Endothelial cell of umbilical vein (primary cell): ENCODE results near the gene MTERF4. TPM values are rescaled to one million over a fixed set of nuclear protein-coding genes. Genes with fewer than 3 reads are reported as not detected.

ENCODE experiments used
- BruUV-seq: library from RNA; stranded (reverse); fragments of 400-500 nt; replicated peaks from 2 replicates; lab custom pipeline; 2021; lab: Mats Ljungman, UMichigan
- CTCF ChIA-PET: fragments of 300-600, 350-600 bp; sonication (Branson Sonifier 250); formaldehyde crosslinking; loops from one replicate; lab custom pipeline; 2021; ENCODE audit warnings: antibody characterized with exemption, inconsistent platforms; lab: Charles Lee
- POLR2A ChIA-PET: fragments of 300-600, 350-600 bp; sonication (Branson Sonifier 250); formaldehyde crosslinking; loops from one replicate; lab custom pipeline; 2021; ENCODE audit warnings: antibody characterized with exemption, inconsistent platforms; lab: Charles Lee
- DNase-seq: peaks from one replicate; pipeline ENCODE4 v3.0.0-alpha.2; 2011; ENCODE audit warnings: low read depth, low spot score
- FAIRE-seq: peaks from 2 replicates; lab custom pipeline; 2011; peaks lifted over from hg19 to GRCh38; lab: Jason Lieb, UNC
- H2AFZ ChIP-seq: 2 replicates; pipeline ENCODE4 v1.6.0; 2012; ENCODE audit warnings: low read depth, low read length, control low read depth, inconsistent platforms
- H3K27ac ChIP-seq: 2 replicates; pipeline ENCODE4 v1.5.1; 2011; ENCODE audit warnings: low read depth, mild to moderate bottlenecking, control low read depth, low read length, moderate library complexity; ENCODE audit not compliant: insufficient read depth
- H3K27me3 ChIP-seq, 2 experiments: 2 replicates each; pipeline versions ENCODE4 v1.6.0 to v1.6.1; 2011; ENCODE audit warnings: low read length in 2 of 2, mixed read lengths in 1 of 2; ENCODE audit not compliant: control insufficient read depth in 2 of 2, insufficient read depth in 2 of 2
- H3K36me3 ChIP-seq, 2 experiments: 2 replicates in 1 of 2; 3 replicates in 1 of 2; pipeline ENCODE4 v1.5.1; 2011; ENCODE audit warnings: low read length in 2 of 2, mild to moderate bottlenecking in 1 of 2, moderate library complexity in 1 of 2; ENCODE audit not compliant: control insufficient read depth in 2 of 2, insufficient read depth in 2 of 2; ENCODE audit errors: extremely low read depth in 1 of 2
- H3K4me1 ChIP-seq: 3 replicates; pipeline ENCODE4 v1.5.1; 2011; ENCODE audit warnings: mild to moderate bottlenecking, low read length; ENCODE audit not compliant: control insufficient read depth, insufficient read depth; ENCODE audit errors: extremely low read depth
- H3K4me2 ChIP-seq: 2 replicates; pipeline ENCODE4 v1.6.1; 2011; ENCODE audit warnings: low read length, control low read depth, mixed read lengths; ENCODE audit not compliant: insufficient read depth
- H3K4me3 ChIP-seq, 3 experiments: fragments of 200-600 bp in 1 of 3; sonication (generic), shearing (Covaris generic) in 1 of 3; replicated peaks in 1 of 3; 2 replicates each; pipeline ENCODE4 v1.5.1; 2011 to 2016; ENCODE audit warnings: control low read depth in 3 of 3, low read length in 3 of 3, mild to moderate bottlenecking in 2 of 3, inconsistent platforms in 1 of 3, low read depth in 1 of 3, moderate library complexity in 1 of 3; ENCODE audit not compliant: insufficient read depth in 1 of 3
- H3K79me2 ChIP-seq: 2 replicates; pipeline ENCODE4 v1.6.0; 2012; ENCODE audit warnings: low read length, inconsistent platforms; ENCODE audit not compliant: control insufficient read depth, insufficient read depth
- H3K9ac ChIP-seq: replicated peaks from 2 replicates; pipeline ENCODE3; 2011; ENCODE audit warnings: low read length, control low read depth; ENCODE audit not compliant: insufficient read depth; ENCODE audit errors: extremely low read depth
- H3K9me1 ChIP-seq: replicated peaks from 3 replicates; pipeline ENCODE4 v1.6.0; 2011; ENCODE audit warnings: mild to moderate bottlenecking, low read length; ENCODE audit not compliant: control insufficient read depth, insufficient read depth; ENCODE audit errors: extremely low read depth
- H3K9me3 ChIP-seq: replicated peaks from 2 replicates; pipeline ENCODE4 v1.5.1; 2012; ENCODE audit warnings: low read length, inconsistent platforms; ENCODE audit not compliant: control insufficient read depth, insufficient read depth
- H4K20me1 ChIP-seq: replicated peaks from 2 replicates; pipeline ENCODE3; 2011; ENCODE audit warnings: mild to moderate bottlenecking, low read length; ENCODE audit not compliant: control insufficient read depth, insufficient read depth; ENCODE audit errors: extremely low read depth
- CTCF ChIP-seq, 2 donors: IDR thresholded peaks; 1 replicate in 1 of 2; 2 replicates in 1 of 2; pipeline ENCODE4 v1.5.1; 2011; ENCODE audit warnings: low read length in 2 of 2, mild to moderate bottlenecking in 2 of 2, moderate library complexity in 2 of 2, control low read depth in 1 of 2, inconsistent platforms in 1 of 2, low read depth in 1 of 2; ENCODE audit not compliant: insufficient read depth in 1 of 2; ENCODE audit errors: extremely low read depth in 1 of 2
- EZH2 ChIP-seq: IDR thresholded peaks from 2 replicates; pipeline ENCODE4 v1.6.1; 2012; ENCODE audit warnings: borderline replicate concordance, low read depth, mild to moderate bottlenecking, moderate library complexity, low read length, inconsistent platforms; ENCODE audit not compliant: severe bottlenecking
- FOS ChIP-seq: IDR thresholded peaks from 2 replicates; pipeline ENCODE4 v1.6.1; 2011; ENCODE audit warnings: mild to moderate bottlenecking, low read length, moderate library complexity, borderline replicate concordance; ENCODE audit not compliant: insufficient read depth
- GATA2 ChIP-seq: IDR thresholded peaks from 2 replicates; pipeline ENCODE4 v1.7.0; 2011; ENCODE audit warnings: low read depth, mild to moderate bottlenecking, moderate library complexity, mixed read lengths, low read length; ENCODE audit not compliant: insufficient read length, insufficient read depth
- JUN ChIP-seq: IDR thresholded peaks from 2 replicates; pipeline ENCODE4 v1.6.1; 2011; ENCODE audit warnings: borderline replicate concordance, low read depth; ENCODE audit not compliant: insufficient read length, insufficient read depth
- MAX ChIP-seq: IDR thresholded peaks from 2 replicates; pipeline ENCODE4 v1.6.1; 2011; ENCODE audit not compliant: insufficient read depth, insufficient read length
- MYC ChIP-seq: IDR thresholded peaks from one replicate; pipeline ENCODE4 v1.6.1; 2011; ENCODE audit warnings: mild to moderate bottlenecking, low read depth, low read length
- POLR2A ChIP-seq: IDR thresholded peaks from 2 replicates; pipeline ENCODE4 v1.6.1; 2012; ENCODE audit warnings: low read depth, mild to moderate bottlenecking, control low read depth, low read length
- POLR2AphosphoS5 ChIP-seq: IDR thresholded peaks from 2 replicates; pipeline ENCODE4 v1.6.1; 2012; ENCODE audit warnings: low read depth, mild to moderate bottlenecking, control low read depth, low read length, moderate library complexity; ENCODE audit not compliant: insufficient read depth
- dilution Hi-C: fragments of 300-500 bp; cut with MboI; formaldehyde crosslinking; loops from one replicate; pipeline ENCODE4 v1.15.0; 2019; ENCODE audit warnings: low sequenced_read_pairs; ENCODE audit not compliant: extremely low pct_ligation_motif_present
- intact Hi-C: fragments of 100-400 bp; cut with micrococcal nuclease; formaldehyde crosslinking; loops from one replicate; pipeline ENCODE4 v1.10.0; 2022
- polyA plus RNA-seq, 4 experiments: library from polyadenylated mRNA; depleted of rRNA in 3 of 4; stranded (reverse) in 3 of 4; unstranded in 1 of 4; fragments of >200 nt; gene quantifications; 2 replicates each; pipeline versions ENCODE4 v1.2.1 to v1.2.3, GENCODE V29; 2011 to 2012; ENCODE audit warnings: missing spikeins in 1 of 4
- total RNA-seq: library from RNA; stranded (reverse); gene quantifications from 2 replicates; pipeline ENCODE4 v1.2.3, GENCODE V29; 2021

The MTERF4 gene
- total and polyA plus RNA-seq, 2 donors (not counting 3 experiments of a cell fraction or from before 2014, with no cell fraction given): 14.7 to 27.3 TPM

GRCh38 chr2:241096979-241097378, 5.1 kb downstream of the MTERF4 start:
- no peak for DNase-seq
- Histone ChIP-seq H3K9me3 (no peaks in the 10 kb centered on the region), H4K20me1 (no peaks in the 10 kb centered on the region), H3K9ac (no peak overlapping the region), H3K4me3 (no peak overlapping the region), H3K36me3 (peaks cover 9% of the 10 kb centered on the region in 2 experiments), H3K4me1 (peaks cover 7% of the 10 kb centered on the region), H3K4me2 (no peak overlapping the region), H3K79me2 (peaks cover 22% of the 10 kb centered on the region), H2AFZ (no peak overlapping the region), H3K9me1 (no peaks in the 10 kb centered on the region), H3K27ac (no peak overlapping the region), H3K27me3 (no peaks in the 10 kb centered on the region)
- no TSS peak for BruUV-seq
- POLR2A ChIA-PET: no interaction called here
- TF ChIP-seq JUN (no peak), MAX (no peak), GATA2 (no peak), MYC (no peak), CTCF (IDR thresholded peaks at IDR 0.05; ENCODE audit: extremely low read depth in 1 of 2, insufficient read depth in 1 of 2, low read depth in 1 of 2, low read length in 2 of 2) (no peak), POLR2AphosphoS5 (no peak), FOS (no peak), EZH2 (no peak), POLR2A (no peak)
- CTCF ChIA-PET: no interaction called here
- FAIRE-seq: no peak
- dilution Hi-C loops (no loop called here), intact Hi-C loops (no loop called here)
